ENCODE results near the gene TGFBI. TPM values are rescaled to one million over a fixed set of nuclear protein-coding genes. Genes with fewer than 3 reads are reported as not detected.

TGFBI gene
- total RNA-seq, 1 experiment from 2014 or later: 142 TPM

DNA sequence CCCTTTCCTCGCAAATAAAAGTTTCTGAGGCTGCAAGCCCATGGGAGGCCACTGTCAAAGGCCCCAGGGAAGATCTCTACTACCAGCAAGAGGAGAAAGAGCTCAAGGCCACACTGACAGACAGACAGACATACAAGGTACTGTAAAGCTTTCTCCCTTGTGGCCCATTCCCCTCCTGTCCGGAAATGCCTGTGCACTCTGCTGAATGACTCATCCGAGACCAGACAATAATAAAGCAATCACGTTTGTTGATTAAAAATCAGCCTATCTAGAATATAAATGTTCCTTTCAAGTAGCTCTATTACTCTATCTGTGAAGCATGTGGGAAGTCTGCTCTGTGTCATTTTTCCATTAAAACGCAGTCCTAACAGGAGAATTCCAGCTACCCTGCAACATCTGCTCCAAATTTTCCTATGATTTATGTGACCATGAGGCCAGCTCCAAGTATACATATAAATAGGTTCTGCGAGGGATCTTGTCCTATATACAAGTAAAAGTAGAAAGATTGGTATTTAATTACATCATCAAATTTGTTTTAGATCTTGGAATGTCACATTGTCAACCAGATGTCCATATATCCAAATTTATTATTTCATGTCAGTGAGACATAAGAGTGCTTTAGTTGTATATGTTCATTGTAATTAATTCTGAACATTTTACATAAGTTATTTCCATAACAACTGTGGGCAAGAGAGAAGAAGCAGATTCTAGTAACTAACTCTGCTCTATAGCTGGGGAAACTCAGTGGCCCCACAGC is 34.7 kb upstream of the TGFBI start:
- no peak for DNase-seq
- ChIA-PET CTCF (interaction anchor here (0.8 kb wide), 1 partner anchor 43 kb away, joined by 3 read pairs; no protein-coding TSS in a partner anchor), POLR2A (no interaction called here)
- Mint-ChIP-seq H3K27me3 (ENCODE audit: insufficient read depth, unreplicated experiment) (no peaks in the 10 kb centered on the region), H3K27ac (ENCODE audit: unreplicated experiment) (no peak overlapping the region), H3K4me3 (ENCODE audit: unreplicated experiment) (no peak overlapping the region), H3K36me3 (ENCODE audit: insufficient read depth, unreplicated experiment) (no peaks in the 10 kb centered on the region), H3K9me3 (ENCODE audit: unreplicated experiment) (no peaks in the 10 kb centered on the region), H3K4me1 (ENCODE audit: low read depth, unreplicated experiment) (no peaks in the 10 kb centered on the region)
- no peaks in the 10 kb centered on the region for H3K9me3 ChIP-seq
- H3K4me1 ChIP-seq: no peaks in the 10 kb centered on the region
- H3K4me3 ChIP-seq (ENCODE audit: low read depth, low read length): no peak overlapping the region
- no TSS peak for BruUV-seq (replicated peaks)
- TF ChIP-seq, protein P1, sequence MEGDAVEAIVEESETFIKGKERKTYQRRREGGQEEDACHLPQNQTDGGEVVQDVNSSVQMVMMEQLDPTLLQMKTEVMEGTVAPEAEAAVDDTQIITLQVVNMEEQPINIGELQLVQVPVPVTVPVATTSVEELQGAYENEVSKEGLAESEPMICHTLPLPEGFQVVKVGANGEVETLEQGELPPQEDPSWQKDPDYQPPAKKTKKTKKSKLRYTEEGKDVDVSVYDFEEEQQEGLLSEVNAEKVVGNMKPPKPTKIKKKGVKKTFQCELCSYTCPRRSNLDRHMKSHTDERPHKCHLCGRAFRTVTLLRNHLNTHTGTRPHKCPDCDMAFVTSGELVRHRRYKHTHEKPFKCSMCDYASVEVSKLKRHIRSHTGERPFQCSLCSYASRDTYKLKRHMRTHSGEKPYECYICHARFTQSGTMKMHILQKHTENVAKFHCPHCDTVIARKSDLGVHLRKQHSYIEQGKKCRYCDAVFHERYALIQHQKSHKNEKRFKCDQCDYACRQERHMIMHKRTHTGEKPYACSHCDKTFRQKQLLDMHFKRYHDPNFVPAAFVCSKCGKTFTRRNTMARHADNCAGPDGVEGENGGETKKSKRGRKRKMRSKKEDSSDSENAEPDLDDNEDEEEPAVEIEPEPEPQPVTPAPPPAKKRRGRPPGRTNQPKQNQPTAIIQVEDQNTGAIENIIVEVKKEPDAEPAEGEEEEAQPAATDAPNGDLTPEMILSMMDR (IDR thresholded peaks at IDR 0.05; ENCODE audit: insufficient read depth in 1 of 2, low read depth in 1 of 2, low read length in 1 of 2, severe bottlenecking in 1 of 2, unreplicated experiment in 1 of 2): no peak
- H3K27me3 ChIP-seq (replicated peaks; ENCODE audit: control insufficient read depth, insufficient read depth, low read length): no peaks in the 10 kb centered on the region
- no peaks in the 10 kb centered on the region for H3K36me3 ChIP-seq (ENCODE audit: control insufficient read depth, insufficient read depth, low read length)
- intact Hi-C loops (cut with micrococcal nuclease; ENCODE audit: unreplicated experiment): no loop called here

DNA sequence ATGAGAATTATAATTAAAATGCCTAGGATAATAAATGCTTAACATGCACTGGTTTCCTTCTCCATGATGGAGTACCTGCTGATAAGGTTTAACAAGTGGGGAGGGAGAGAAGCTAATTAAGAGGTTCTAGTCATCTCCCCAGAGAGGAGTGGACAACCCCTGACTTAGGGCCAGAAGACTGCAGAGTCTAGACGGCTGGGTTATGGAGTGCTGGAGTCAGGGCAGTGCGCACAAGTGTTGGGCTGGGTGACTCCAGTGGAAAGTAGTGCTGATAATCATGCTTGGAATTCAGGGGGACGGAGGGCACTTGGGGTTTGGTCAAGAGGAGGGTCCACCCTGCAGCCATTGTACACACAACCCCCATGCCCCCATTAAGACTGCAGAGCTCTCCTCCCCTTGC is 32.8 kb upstream of the TGFBI start:
- Mint-ChIP-seq H3K4me1 (ENCODE audit: low read depth, unreplicated experiment) (no peaks in the 10 kb centered on the region), H3K27ac (ENCODE audit: unreplicated experiment) (no peak overlapping the region), H3K4me3 (ENCODE audit: unreplicated experiment) (no peak overlapping the region), H3K27me3 (ENCODE audit: insufficient read depth, unreplicated experiment) (no peaks in the 10 kb centered on the region), H3K9me3 (ENCODE audit: unreplicated experiment) (no peaks in the 10 kb centered on the region), H3K36me3 (ENCODE audit: insufficient read depth, unreplicated experiment) (no peaks in the 10 kb centered on the region)
- H3K27me3 ChIP-seq (replicated peaks; ENCODE audit: control insufficient read depth, insufficient read depth, low read length): no peaks in the 10 kb centered on the region
- no peaks in the 10 kb centered on the region for H3K9me3 ChIP-seq
- TF ChIP-seq, protein P1 (IDR thresholded peaks at IDR 0.05; ENCODE audit: insufficient read depth in 1 of 2, low read depth in 1 of 2, low read length in 1 of 2, severe bottlenecking in 1 of 2, unreplicated experiment in 1 of 2): no peak
- ChIA-PET CTCF (no interaction called here), POLR2A (no interaction called here)
- no peak for DNase-seq
- intact Hi-C loops (cut with micrococcal nuclease; ENCODE audit: unreplicated experiment): no loop called here
- no peaks in the 10 kb centered on the region for H3K36me3 ChIP-seq (ENCODE audit: control insufficient read depth, insufficient read depth, low read length)
- H3K4me1 ChIP-seq: no peaks in the 10 kb centered on the region
- BruUV-seq (replicated peaks): no TSS peak
- H3K4me3 ChIP-seq (ENCODE audit: low read depth, low read length): no peak overlapping the region

- DNase-seq: no peak
- POLR2A ChIA-PET: no interaction called here
- H3K4me3 ChIP-seq (ENCODE audit: low read depth, low read length): no peak overlapping the region
- Mint-ChIP-seq H3K27me3 (ENCODE audit: insufficient read depth, unreplicated experiment) (no peaks in the 10 kb centered on the region), H3K4me1 (ENCODE audit: low read depth, unreplicated experiment) (no peaks in the 10 kb centered on the region), H3K27ac (ENCODE audit: unreplicated experiment) (no peak overlapping the region), H3K36me3 (ENCODE audit: insufficient read depth, unreplicated experiment) (no peaks in the 10 kb centered on the region), H3K9me3 (ENCODE audit: unreplicated experiment) (no peaks in the 10 kb centered on the region), H3K4me3 (ENCODE audit: unreplicated experiment) (no peak overlapping the region)
- no peaks in the 10 kb centered on the region for H3K4me1 ChIP-seq
- intact Hi-C loops (cut with micrococcal nuclease; ENCODE audit: unreplicated experiment): no loop called here
- no TSS peak for BruUV-seq (replicated peaks)
- H3K27me3 ChIP-seq (replicated peaks; ENCODE audit: control insufficient read depth, insufficient read depth, low read length): no peaks in the 10 kb centered on the region
- CTCF ChIA-PET: no interaction called here
- no peaks in the 10 kb centered on the region for H3K9me3 ChIP-seq
- no peaks in the 10 kb centered on the region for H3K36me3 ChIP-seq (ENCODE audit: control insufficient read depth, insufficient read depth, low read length)
- TF ChIP-seq, protein P1 (IDR thresholded peaks at IDR 0.05; ENCODE audit: insufficient read depth in 1 of 2, low read depth in 1 of 2, low read length in 1 of 2, severe bottlenecking in 1 of 2, unreplicated experiment in 1 of 2): no peak
Measured at GRCh38 chr5:135996611-135997010, 32.2 kb upstream of the TGFBI start.
